K562 (cell line): ENCODE data around the gene ERFL. TPM values are rescaled to one million over a fixed set of nuclear protein-coding genes. Genes with fewer than 3 reads are reported as not detected.

Source experiments
- ATAC-seq: fragments of 200-7000 bp; cut with Tn5 transposase; 3 replicates; pipeline ENCODE4 v1.9.1; 2020; ENCODE audit warnings: moderate library complexity
- BruUV-seq: library from RNA; stranded (reverse); fragments of 400-500 nt; replicated peaks from 2 replicates; lab custom pipeline; 2021; lab: Mats Ljungman, UMichigan
- CTCF ChIA-PET: fragments of 300-600 bp; formaldehyde crosslinking; extraction: SDS; loops from one replicate; lab custom pipeline; 2021; ENCODE audit warnings: low intra/inter-chr PET ratio; lab: Yijun Ruan, JAX
- POLR2A ChIA-PET: fragments of 300-600, 350-650 bp; sonication (Branson Sonifier 250); formaldehyde crosslinking; extraction: SDS; loops from one replicate; lab custom pipeline; 2021; ENCODE audit warnings: antibody characterized with exemption, inconsistent platforms; lab: Yijun Ruan, JAX
- DNase-seq, 4 experiments: peaks; one replicate each; pipeline versions ENCODE4 v3.0.0 to v3.0.0-alpha.2; 2011 to 2018; ENCODE audit warnings: low spot score in 3 of 4, mixed read lengths in 3 of 4; ENCODE audit errors: extremely low read depth in 1 of 4
- FAIRE-seq: peaks from 2 replicates; lab custom pipeline; 2011; peaks lifted over from hg19 to GRCh38; lab: Jason Lieb, UNC
- H2AFZ ChIP-seq: 2 replicates; pipeline ENCODE4 v1.6.0; 2011; ENCODE audit warnings: low read depth, low read length, control low read depth, inconsistent platforms
- H3K27ac ChIP-seq: fragments of 200-600 bp; 3 replicates; pipeline ENCODE4 v1.8.0; 2011; ENCODE audit warnings: low read depth, mild to moderate bottlenecking, control low read depth, inconsistent platforms, low read length, moderate library complexity, mixed read lengths; ENCODE audit errors: extremely low read depth
- H3K27me3 ChIP-seq, 2 experiments: fragments of 300-600 bp in 1 of 2; 2 replicates in 1 of 2; 3 replicates in 1 of 2; pipeline versions ENCODE4 v1.6.0 to v1.8.0; 2011; ENCODE audit warnings: inconsistent platforms in 2 of 2, low read length in 2 of 2, mild to moderate bottlenecking in 1 of 2, mixed read lengths in 1 of 2, moderate library complexity in 1 of 2; ENCODE audit not compliant: control insufficient read depth in 2 of 2, insufficient read depth in 2 of 2
- H3K36me3 ChIP-seq: fragments of 300-600 bp; 3 replicates; pipeline ENCODE4 v1.8.0; 2011; ENCODE audit warnings: mild to moderate bottlenecking, low read length, inconsistent platforms; ENCODE audit not compliant: control insufficient read depth, insufficient read depth
- H3K4me1 ChIP-seq, 2 experiments: fragments of 200-600 bp in 1 of 2; replicated peaks in 1 of 2; 2 replicates in 1 of 2; 3 replicates in 1 of 2; pipeline versions ENCODE4 v1.5.1 to v1.8.0; 2011; ENCODE audit warnings: inconsistent platforms in 2 of 2, low read length in 2 of 2, mild to moderate bottlenecking in 1 of 2, mixed read lengths in 1 of 2, moderate library complexity in 1 of 2; ENCODE audit not compliant: control insufficient read depth in 2 of 2, insufficient read depth in 2 of 2
- H3K4me2 ChIP-seq: 2 replicates; pipeline ENCODE4 v1.6.1; 2011; ENCODE audit warnings: low read length, control low read depth, inconsistent platforms, mixed read lengths; ENCODE audit not compliant: insufficient read depth
- H3K4me3 ChIP-seq: fragments of 200-600 bp; sonication (generic), shearing (Covaris generic); 2 replicates; pipeline ENCODE4 v1.5.1; 2016; ENCODE audit warnings: control low read depth, inconsistent platforms
- H3K79me2 ChIP-seq: fragments of 200-600 bp; 3 replicates; pipeline ENCODE4 v1.8.0; 2011; ENCODE audit warnings: low read length, inconsistent platforms; ENCODE audit not compliant: control insufficient read depth, insufficient read depth
- H3K9ac ChIP-seq, 2 experiments: 2 replicates each; pipeline versions ENCODE4 v1.6.0 to v1.6.1; 2011; ENCODE audit warnings: low read depth in 2 of 2, low read length in 2 of 2, control low read depth in 1 of 2, inconsistent platforms in 1 of 2, mild to moderate bottlenecking in 1 of 2, mixed read lengths in 1 of 2; ENCODE audit not compliant: insufficient read depth in 1 of 2
- H3K9me1 ChIP-seq: one replicate; pipeline ENCODE4 v1.6.0; 2011; ENCODE audit warnings: inconsistent platforms, mild to moderate bottlenecking, low read length, moderate library complexity; ENCODE audit not compliant: control insufficient read depth, insufficient read depth
- H3K9me3 ChIP-seq: replicated peaks from 2 replicates; pipeline ENCODE4 v1.5.1; 2011; ENCODE audit warnings: low read depth, low read length, inconsistent platforms; ENCODE audit not compliant: control insufficient read depth, insufficient read depth
- H4K20me1 ChIP-seq: replicated peaks from 2 replicates; pipeline ENCODE4 v1.6.1; 2011; ENCODE audit warnings: low read length, inconsistent platforms, mixed read lengths; ENCODE audit not compliant: control insufficient read depth, insufficient read depth
- BHLHE40 ChIP-seq: IDR thresholded peaks from 2 replicates; pipeline ENCODE4 v1.6.1; 2011; ENCODE audit warnings: low read length, improper control_type of control experiment
- GTF2E2 ChIP-seq: fragments of 200-800 bp; sonication (Bioruptor generic); IDR thresholded peaks from 2 replicates; pipeline ENCODE4 v1.6.1; 2016; ENCODE audit warnings: missing genetic modification characterization, missing compliant biosample characterization
- HOMEZ ChIP-seq: fragments of 250-450 bp; sonication (Bioruptor Pico); IDR thresholded peaks from 2 replicates; pipeline ENCODE4 v1.4.0; 2020; ENCODE audit warnings: mild to moderate bottlenecking, moderate library complexity
- MCM3 ChIP-seq: fragments of 450-650 bp; IDR thresholded peaks from 2 replicates; pipeline ENCODE4 v1.6.1; 2016
- MYC ChIP-seq, 2 experiments: fragments of 250-450 bp in 1 of 2; sonication (Bioruptor Pico) in 1 of 2; IDR thresholded peaks; 2 replicates each; pipeline versions ENCODE4 v1.5.1 to v1.6.1; 2012 to 2021; ENCODE audit warnings: low read depth in 2 of 2, borderline replicate concordance in 1 of 2, improper control_type of control experiment in 1 of 2, low read length in 1 of 2, mild to moderate bottlenecking in 1 of 2, moderate library complexity in 1 of 2
- NKRF ChIP-seq: fragments of 450-650 bp; IDR thresholded peaks from 2 replicates; pipeline ENCODE4 v1.6.1; 2016; ENCODE audit warnings: borderline replicate concordance
- ZNF197 ChIP-seq: fragments of 200-800 bp; sonication (Bioruptor generic); IDR thresholded peaks from 2 replicates; pipeline ENCODE4 v1.6.1; 2016; ENCODE audit warnings: low read depth, missing genetic modification characterization, missing compliant biosample characterization
- WGBS: fragments of 100-300 bp; shearing (Covaris generic); methylation state at CpG from one replicate; pipeline ENCODE4 v1.1.6; 2016; ENCODE audit warnings: low coverage, mixed read lengths; ENCODE audit not compliant: insufficient coverage; ENCODE audit errors: missing lambda C conversion rate; 5-methylcytosine and 5-hydroxymethylcytosine counted together
- in situ Hi-C: fragments of 300-500 bp; cut with MboI; formaldehyde crosslinking; loops from 4 replicates; pipeline ENCODE4 v1.15.0; 2018; ENCODE audit warnings: inconsistent platforms, mixed read lengths
- intact Hi-C: fragments of 100-400 bp; cut with micrococcal nuclease; formaldehyde crosslinking; loops from 2 replicates; pipeline ENCODE4 v1.14.2; 2022
- polyA plus RNA-seq, 8 experiments: library from polyadenylated mRNA; depleted of rRNA in 4 of 8; stranded (reverse) in 5 of 8; unstranded in 3 of 8; fragments of >200 nt; fragmentation: Nextera tagmentation in 2 of 8; fragmentation: Illumina TruSeq in 1 of 8; extraction: Ambion mirVana in 2 of 8; extraction: Trizol in 1 of 8; gene quantifications; 2 replicates each; pipeline versions ENCODE4 v1.2.1 to v1.2.3, GENCODE V29; 2011 to 2014; ENCODE audit warnings: inconsistent platforms in 1 of 8, missing spikeins in 1 of 8
- total RNA-seq, 7 experiments: library from RNA; depleted of rRNA in 6 of 7; stranded (reverse); fragments of >200 nt in 6 of 7; fragmentation: Illumina TruSeq in 2 of 7; extraction: Trizol in 2 of 7; gene quantifications; 2 replicates each; pipeline versions ENCODE4 v1.2.1 to v1.2.3, GENCODE V29; 2011 to 2021; ENCODE audit warnings: low replicate concordance in 1 of 7

The ERFL gene
- total and polyA plus RNA-seq, 9 of the 15 experiments (the other 6 are each of a cell fraction or from before 2014, with no cell fraction given) = 0.07 to 0.75 (median 0.32) TPM; not detected in 4

GRCh38 chr19:41883821-41884733 lies 44.2 kb downstream of the ERFL start:
- peak overlapping the region; percentile 78 for H3K27ac ChIP-seq
- H3K9me3 ChIP-seq = no peaks in the 10 kb centered on the region
- H3K79me2 ChIP-seq = peaks cover 40% of the 10 kb centered on the region
- H3K9ac ChIP-seq = peak overlapping the region; percentile 79 to 100
- intact Hi-C loops (no loop called here), in situ Hi-C loops (no loop called here)
- no peaks in the 10 kb centered on the region for H3K9me1 ChIP-seq
- BruUV-seq = TSS peak; percentile 95
- under 1% methylated on average over 55 of the region's 66 CpGs for WGBS
- peaks cover 22 to 61% of the 10 kb centered on the region in 2 experiments; a peak in 4 of 5 replicates for H3K4me1 ChIP-seq
- peak overlapping the region; percentile 89 for H3K4me2 ChIP-seq
- FAIRE-seq (peak; percentile 97), ATAC-seq (peak; percentile 97), DNase-seq (peak; percentile 92 to 98 (median 94))
- peak overlapping the region; percentile 70 for H3K4me3 ChIP-seq
- ChIA-PET POLR2A (interaction anchor here (0.6 to 1.8 kb wide), 6 partner anchors 11 to 75 kb away, joined by 3 to 9 read pairs (median 4); partner anchors contain the start of genes RABAC1 and RPS19), CTCF (no interaction called here)
- H2AFZ ChIP-seq = peak overlapping the region; percentile 77
- no peaks in the 10 kb centered on the region for H3K27me3 ChIP-seq
- H3K36me3 ChIP-seq = peaks cover 25% of the 10 kb centered on the region; the same call in 1 of the 3 replicates
- H4K20me1 ChIP-seq = 0 out of 2 replicates have a peak, but pooled peaks cover 7% of the 10 kb centered on the region
- TF ChIP-seq ZNF197 (CRISPR knock-in tag) (no peak), MYC (IDR thresholded peaks at IDR 0.05; ENCODE audit: low read depth, low read length) (peak; percentile 81), MYC (CRISPR knock-in tag; IDR thresholded peaks at IDR 0.05; ENCODE audit: borderline replicate concordance, low read depth) (no peak), GTF2E2 (tag) (no peak), NKRF (peak; percentile 85), BHLHE40 (no peak; the same call in 1 of the 2 replicates), HOMEZ (CRISPR knock-in tag) (0 out of 2 replicates have a peak, but pooled peaks have one; percentile 61), MCM3 (no peak)
